WTC11 (cell line): ENCODE data around the gene MFSD2A.

Source experiments
- ATF1 ChIP-seq: sonication (generic); formaldehyde crosslinking; IDR thresholded peaks from 2 replicates; pipeline ENCODE4 v1.8.1; 2023; ENCODE audit warnings: mild to moderate bottlenecking, moderate library complexity, missing genetic modification reagents
- CREM ChIP-seq: sonication (generic); formaldehyde crosslinking; IDR thresholded peaks from 2 replicates; pipeline ENCODE4 v1.8.1; 2022; ENCODE audit warnings: mild to moderate bottlenecking, missing genetic modification reagents, moderate library complexity
- ELF4 ChIP-seq: sonication (generic); formaldehyde crosslinking; IDR thresholded peaks from 2 replicates; pipeline ENCODE4 v1.8.1; 2022; ENCODE audit warnings: low read depth, mild to moderate bottlenecking, moderate library complexity, missing genetic modification reagents
- IRF2 ChIP-seq: sonication (generic); formaldehyde crosslinking; IDR thresholded peaks from 2 replicates; pipeline ENCODE4 v1.8.0; 2022; ENCODE audit warnings: low read depth, missing genetic modification reagents, borderline replicate concordance
- KAT7 ChIP-seq: sonication (generic); formaldehyde crosslinking; IDR thresholded peaks from 2 replicates; pipeline ENCODE4 v1.8.1; 2023; ENCODE audit warnings: missing genetic modification reagents, mild to moderate bottlenecking, borderline replicate concordance
- NFE2L1 ChIP-seq: sonication (generic); formaldehyde crosslinking; IDR thresholded peaks from 2 replicates; pipeline ENCODE4 v1.8.1; 2023; ENCODE audit warnings: missing genetic modification reagents
- NR1H2 ChIP-seq: sonication (generic); formaldehyde crosslinking; IDR thresholded peaks from 2 replicates; pipeline ENCODE4 v1.9.0; 2021; ENCODE audit warnings: mild to moderate bottlenecking, moderate library complexity, missing genetic modification reagents
- SMAD4 ChIP-seq: sonication (generic); formaldehyde crosslinking; IDR thresholded peaks from 2 replicates; pipeline ENCODE4 v1.8.0; 2022; ENCODE audit warnings: mild to moderate bottlenecking, missing genetic modification reagents
- ZNF138 ChIP-seq: sonication (generic); formaldehyde crosslinking; conservative IDR thresholded peaks from 2 replicates; pipeline ENCODE4 v1.8.1; 2022; ENCODE audit warnings: mild to moderate bottlenecking, moderate library complexity, missing genetic modification reagents
- ZNF219 ChIP-seq: sonication (generic); formaldehyde crosslinking; IDR thresholded peaks from 2 replicates; pipeline ENCODE4 v1.8.0; 2023; ENCODE audit warnings: missing genetic modification reagents, mild to moderate bottlenecking, borderline replicate concordance
- ZNF396 ChIP-seq: fragments of 250-450 bp; sonication (Bioruptor Pico); IDR thresholded peaks from 2 replicates; pipeline ENCODE4 v1.8.0; 2021; ENCODE audit warnings: mild to moderate bottlenecking, moderate library complexity, borderline replicate concordance
- TF ChIP-seq, protein P1 (sequence below): fragments of 200-600 bp; IDR thresholded peaks from 2 replicates; pipeline ENCODE4 v1.8.0; 2022; ENCODE audit warnings: antibody characterized with exemption
- TF ChIP-seq, protein P2 (sequence below): sonication (generic); formaldehyde crosslinking; IDR thresholded peaks from 2 replicates; pipeline ENCODE4 v1.8.1; 2022; ENCODE audit warnings: low read depth, mild to moderate bottlenecking, moderate library complexity, missing genetic modification reagents, borderline replicate concordance
- TF ChIP-seq, protein P3 (sequence below): sonication (generic); formaldehyde crosslinking; IDR thresholded peaks from 2 replicates; pipeline ENCODE4 v1.8.1; 2023; ENCODE audit warnings: mild to moderate bottlenecking, missing genetic modification reagents, moderate library complexity

DNA sequence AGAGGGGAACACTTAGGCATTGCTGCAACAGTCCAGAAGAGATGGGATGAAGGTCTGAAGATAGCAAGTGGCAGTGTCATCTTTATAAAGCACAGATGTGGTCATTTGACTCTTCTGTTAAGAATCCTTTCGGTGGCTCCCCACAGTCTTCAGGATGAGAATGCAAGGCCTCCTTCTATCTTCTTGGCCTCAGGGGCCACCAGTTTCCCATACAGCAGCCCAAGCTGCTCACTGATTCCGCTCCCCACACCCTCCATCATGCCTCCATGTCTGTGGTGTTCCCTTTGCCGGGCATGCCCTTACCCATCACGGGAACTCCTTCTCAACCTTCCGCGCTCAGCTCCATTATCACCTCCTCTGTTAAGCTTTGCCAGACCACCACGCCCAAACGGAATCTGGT lies 16.1 kb upstream of the MFSD2A start:
- TF ChIP-seq CREM (CRISPR knock-in tag), result no peak
- no peak for TF ChIP-seq IRF2 (CRISPR knock-in tag)
- no peak for TF ChIP-seq NFE2L1 (CRISPR knock-in tag)
- no peak for TF ChIP-seq ZNF219 (CRISPR knock-in tag)
- TF ChIP-seq ZNF396 (CRISPR knock-in tag), result no peak
- no peak for TF ChIP-seq KAT7 (CRISPR knock-in tag)
- TF ChIP-seq, protein P1, sequence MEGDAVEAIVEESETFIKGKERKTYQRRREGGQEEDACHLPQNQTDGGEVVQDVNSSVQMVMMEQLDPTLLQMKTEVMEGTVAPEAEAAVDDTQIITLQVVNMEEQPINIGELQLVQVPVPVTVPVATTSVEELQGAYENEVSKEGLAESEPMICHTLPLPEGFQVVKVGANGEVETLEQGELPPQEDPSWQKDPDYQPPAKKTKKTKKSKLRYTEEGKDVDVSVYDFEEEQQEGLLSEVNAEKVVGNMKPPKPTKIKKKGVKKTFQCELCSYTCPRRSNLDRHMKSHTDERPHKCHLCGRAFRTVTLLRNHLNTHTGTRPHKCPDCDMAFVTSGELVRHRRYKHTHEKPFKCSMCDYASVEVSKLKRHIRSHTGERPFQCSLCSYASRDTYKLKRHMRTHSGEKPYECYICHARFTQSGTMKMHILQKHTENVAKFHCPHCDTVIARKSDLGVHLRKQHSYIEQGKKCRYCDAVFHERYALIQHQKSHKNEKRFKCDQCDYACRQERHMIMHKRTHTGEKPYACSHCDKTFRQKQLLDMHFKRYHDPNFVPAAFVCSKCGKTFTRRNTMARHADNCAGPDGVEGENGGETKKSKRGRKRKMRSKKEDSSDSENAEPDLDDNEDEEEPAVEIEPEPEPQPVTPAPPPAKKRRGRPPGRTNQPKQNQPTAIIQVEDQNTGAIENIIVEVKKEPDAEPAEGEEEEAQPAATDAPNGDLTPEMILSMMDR, result no peak
- no peak for TF ChIP-seq SMAD4 (CRISPR knock-in tag)
- TF ChIP-seq NR1H2, result no peak
- TF ChIP-seq, protein P2, sequence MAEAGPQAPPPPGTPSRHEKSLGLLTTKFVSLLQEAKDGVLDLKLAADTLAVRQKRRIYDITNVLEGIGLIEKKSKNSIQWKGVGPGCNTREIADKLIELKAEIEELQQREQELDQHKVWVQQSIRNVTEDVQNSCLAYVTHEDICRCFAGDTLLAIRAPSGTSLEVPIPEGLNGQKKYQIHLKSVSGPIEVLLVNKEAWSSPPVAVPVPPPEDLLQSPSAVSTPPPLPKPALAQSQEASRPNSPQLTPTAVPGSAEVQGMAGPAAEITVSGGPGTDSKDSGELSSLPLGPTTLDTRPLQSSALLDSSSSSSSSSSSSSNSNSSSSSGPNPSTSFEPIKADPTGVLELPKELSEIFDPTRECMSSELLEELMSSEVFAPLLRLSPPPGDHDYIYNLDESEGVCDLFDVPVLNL (CRISPR knock-in tag), result no peak
- no peak for TF ChIP-seq ELF4 (CRISPR knock-in tag)
- TF ChIP-seq ATF1 (CRISPR knock-in tag), result no peak
- TF ChIP-seq, protein P3, sequence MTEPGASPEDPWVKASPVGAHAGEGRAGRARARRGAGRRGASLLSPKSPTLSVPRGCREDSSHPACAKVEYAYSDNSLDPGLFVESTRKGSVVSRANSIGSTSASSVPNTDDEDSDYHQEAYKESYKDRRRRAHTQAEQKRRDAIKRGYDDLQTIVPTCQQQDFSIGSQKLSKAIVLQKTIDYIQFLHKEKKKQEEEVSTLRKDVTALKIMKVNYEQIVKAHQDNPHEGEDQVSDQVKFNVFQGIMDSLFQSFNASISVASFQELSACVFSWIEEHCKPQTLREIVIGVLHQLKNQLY, result no peak
- TF ChIP-seq ZNF138 (CRISPR knock-in tag), result no peak
